D721Med (cell line): ENCODE data around the gene RCC1.

ENCODE experiments used
- DNase-seq: peaks from one replicate; pipeline ENCODE4 v3.0.0; 2011; ENCODE audit warnings: low spot score; ENCODE audit not compliant: insufficient read length
- FAIRE-seq: peaks from 2 replicates; lab custom pipeline; 2011; peaks lifted over from hg19 to GRCh38; lab: Jason Lieb, UNC
- TF ChIP-seq, protein P1 (sequence below): IDR thresholded peaks from 2 replicates; pipeline ENCODE4 v1.5.1; 2012; ENCODE audit warnings: mild to moderate bottlenecking, control low read depth; ENCODE audit not compliant: insufficient read depth; ENCODE audit errors: missing control alignments

RCC1 gene

DNA sequence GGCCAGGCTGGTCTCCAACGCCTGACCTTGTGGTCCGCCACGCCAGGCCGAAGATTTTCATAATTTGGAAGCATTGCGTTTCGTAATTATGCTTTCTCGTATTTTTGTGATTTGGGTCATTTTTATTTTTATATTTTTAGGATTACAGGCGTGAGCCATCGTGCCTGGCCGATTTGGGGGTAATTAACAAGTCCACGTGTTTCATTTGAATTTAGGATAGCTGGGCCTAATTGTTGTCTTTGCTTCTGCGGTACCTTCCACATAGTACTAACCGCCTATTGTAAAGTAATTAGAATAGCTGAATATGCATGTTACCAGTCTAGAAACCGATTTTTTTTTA lies 1.0 kb downstream of the RCC1 start:
- TF ChIP-seq, protein P1, sequence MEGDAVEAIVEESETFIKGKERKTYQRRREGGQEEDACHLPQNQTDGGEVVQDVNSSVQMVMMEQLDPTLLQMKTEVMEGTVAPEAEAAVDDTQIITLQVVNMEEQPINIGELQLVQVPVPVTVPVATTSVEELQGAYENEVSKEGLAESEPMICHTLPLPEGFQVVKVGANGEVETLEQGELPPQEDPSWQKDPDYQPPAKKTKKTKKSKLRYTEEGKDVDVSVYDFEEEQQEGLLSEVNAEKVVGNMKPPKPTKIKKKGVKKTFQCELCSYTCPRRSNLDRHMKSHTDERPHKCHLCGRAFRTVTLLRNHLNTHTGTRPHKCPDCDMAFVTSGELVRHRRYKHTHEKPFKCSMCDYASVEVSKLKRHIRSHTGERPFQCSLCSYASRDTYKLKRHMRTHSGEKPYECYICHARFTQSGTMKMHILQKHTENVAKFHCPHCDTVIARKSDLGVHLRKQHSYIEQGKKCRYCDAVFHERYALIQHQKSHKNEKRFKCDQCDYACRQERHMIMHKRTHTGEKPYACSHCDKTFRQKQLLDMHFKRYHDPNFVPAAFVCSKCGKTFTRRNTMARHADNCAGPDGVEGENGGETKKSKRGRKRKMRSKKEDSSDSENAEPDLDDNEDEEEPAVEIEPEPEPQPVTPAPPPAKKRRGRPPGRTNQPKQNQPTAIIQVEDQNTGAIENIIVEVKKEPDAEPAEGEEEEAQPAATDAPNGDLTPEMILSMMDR, result no peak
- DNase-seq, result no peak
- no peak for FAIRE-seq

DNA sequence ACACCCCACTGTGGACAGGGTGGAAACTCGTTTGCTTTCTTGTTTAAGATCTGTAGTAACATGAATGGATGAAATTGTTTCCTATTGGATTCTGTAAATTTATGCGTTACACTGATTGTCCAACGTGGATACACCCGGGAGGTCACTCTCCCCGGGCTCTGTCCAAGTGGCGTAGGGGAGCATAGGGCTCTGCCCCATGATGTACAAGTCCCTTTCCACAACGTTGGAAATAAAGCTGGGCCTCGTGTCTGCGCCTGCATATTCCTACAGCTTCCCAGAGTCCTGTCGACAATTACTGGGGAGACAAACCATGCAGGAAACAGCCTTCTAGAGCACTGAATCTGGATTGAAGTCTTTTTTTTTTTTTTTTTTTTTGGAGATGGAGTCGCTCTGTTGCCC lies 1.4 kb downstream of the RCC1 start:
- DNase-seq, result no peak
- FAIRE-seq, result no peak
- TF ChIP-seq, protein P1, result no peak

DNA sequence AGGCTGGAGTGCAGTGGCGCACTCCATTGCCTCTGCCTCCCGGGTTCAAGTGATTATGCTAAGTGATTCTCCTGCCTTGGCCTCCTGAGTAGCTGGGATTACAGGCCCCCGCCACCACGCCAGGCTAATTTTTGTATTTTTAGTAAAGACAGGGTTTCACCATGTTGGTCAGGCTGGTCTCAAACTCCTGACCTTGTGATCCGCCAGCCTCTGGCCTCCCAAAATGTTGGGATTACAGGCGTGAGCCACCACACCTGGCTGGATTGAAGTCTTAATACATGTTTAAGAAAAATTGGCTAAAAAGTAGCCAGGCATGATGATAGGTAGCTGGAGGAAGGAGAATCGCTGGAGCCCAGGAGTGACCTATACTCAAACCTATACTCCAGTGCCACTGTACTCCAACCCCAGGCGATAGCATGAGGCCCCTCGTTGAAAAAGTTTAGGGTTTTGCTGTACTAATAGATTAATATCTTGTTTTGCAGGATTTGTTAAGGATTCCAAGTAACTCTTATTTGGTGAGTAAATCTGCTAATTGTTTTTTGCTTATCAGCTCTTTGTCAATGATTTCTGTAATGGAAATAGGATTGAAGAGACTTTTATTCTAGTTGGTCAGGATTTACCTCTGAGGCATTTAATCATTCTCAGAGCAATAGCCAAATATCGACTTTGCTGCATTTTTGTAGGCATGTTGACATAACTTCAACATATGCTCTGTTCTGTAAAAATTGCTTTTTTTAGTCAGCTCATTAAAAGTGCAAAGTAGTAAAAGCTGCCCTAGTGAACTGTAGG lies 2.0 kb downstream of the RCC1 start:
- DNase-seq (no peak), FAIRE-seq (no peak)

DNA sequence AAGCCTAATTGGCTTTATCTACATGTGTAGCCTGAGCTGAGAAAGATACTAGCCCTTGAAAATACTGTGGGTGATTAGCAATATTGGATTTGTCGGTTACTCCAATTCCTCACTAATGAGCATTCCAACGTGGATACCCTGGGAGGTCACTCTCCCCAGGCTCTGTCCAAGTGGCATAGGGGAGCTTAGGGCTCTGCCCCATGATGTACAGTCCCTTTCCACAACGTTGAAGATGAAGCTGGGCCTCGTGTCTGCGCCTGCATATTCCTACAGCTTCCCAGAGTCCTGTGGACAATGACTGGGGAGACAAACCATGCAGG lies 2.6 kb downstream of the RCC1 start:
- TF ChIP-seq, protein P1, result no peak
- FAIRE-seq, result no peak
- DNase-seq, result no peak

More for the DNA sequence above, 2.0 kb downstream of the RCC1 start:
- TF ChIP-seq, protein P1, result no peak

DNA sequence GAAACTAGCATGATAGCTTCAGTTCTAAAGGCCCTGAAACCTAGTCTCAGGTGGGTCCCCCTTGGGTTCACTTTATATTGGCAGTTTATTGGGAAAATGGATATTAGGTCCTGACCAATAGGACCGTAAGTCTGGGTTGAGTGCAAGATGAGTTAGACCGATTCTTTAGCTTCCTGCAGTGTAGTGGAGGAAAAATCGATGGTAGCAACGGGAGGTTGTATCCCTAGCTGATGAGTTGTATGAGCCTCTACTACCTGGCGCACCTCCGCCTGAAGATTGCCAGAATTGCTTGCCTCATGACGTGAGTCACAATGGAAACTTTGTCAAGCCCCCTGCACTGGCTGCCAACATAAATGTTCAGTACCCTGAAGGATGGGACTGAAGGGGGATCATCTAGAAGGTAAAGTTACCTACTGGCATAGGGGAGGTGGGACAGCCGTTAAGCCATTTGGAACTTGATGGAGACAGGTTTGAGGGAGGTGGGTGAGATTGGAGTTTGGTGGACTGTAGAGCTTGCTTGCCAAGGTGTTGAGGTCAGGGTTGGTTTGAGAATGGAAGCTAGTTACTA lies 3.9 kb downstream of the RCC1 start:
- DNase-seq, result no peak
- TF ChIP-seq, protein P1, result no peak
- no peak for FAIRE-seq

DNA sequence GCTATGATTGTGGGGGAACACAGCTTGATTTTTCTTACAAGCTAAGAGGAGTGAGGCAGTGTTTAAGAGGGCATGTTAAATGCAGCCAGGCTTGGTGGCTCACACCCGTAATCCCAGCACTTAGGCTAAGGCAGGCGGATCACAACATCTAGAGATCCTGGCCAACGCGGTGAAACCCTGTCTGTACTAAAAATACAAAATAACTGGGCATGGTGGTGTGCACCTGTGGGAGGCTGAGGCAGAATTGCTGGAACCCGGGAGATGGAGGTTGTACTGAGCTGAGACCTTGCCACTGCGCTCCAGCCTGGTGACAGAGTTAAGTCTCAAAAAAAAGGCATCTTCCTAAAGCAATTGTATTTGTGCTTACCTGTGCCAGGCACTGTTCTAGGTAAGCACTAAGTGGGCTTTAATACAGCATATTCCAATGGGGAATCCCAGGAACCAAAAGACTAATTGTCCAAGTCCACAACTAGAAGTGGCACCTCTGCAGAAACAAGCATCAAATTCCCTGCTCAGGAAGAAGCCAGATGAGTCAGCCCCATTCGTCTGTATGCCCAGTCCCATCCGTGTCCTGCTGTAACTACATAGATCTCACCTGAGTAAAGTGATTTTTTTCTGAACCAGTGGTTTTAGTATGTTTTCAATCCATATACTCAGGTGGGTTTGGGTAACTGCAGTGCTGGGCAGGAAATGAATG lies 4.6 kb downstream of the RCC1 start:
- DNase-seq, result no peak
- TF ChIP-seq, protein P1, result no peak
- FAIRE-seq, result no peak
